Ovary (tissue), 3 donors: Measurements from ENCODE around the gene ARHGAP23.

Experiments
- CTCF ChIP-seq, 3 donors: fragments of 450-650 bp in 2 of 3; fragments of 200-600 bp in 1 of 3; IDR thresholded peaks; one replicate each; pipeline versions ENCODE4 v1.5.1 to v1.8.0; 2016 to 2022; ENCODE audit warnings: antibody characterized with exemption in 3 of 3, mild to moderate bottlenecking in 1 of 3
- EP300 ChIP-seq: sonication (generic); formaldehyde crosslinking; IDR thresholded peaks from one replicate; pipeline ENCODE4 v1.6.1; 2017; ENCODE audit warnings: antibody characterized with exemption
- POLR2A ChIP-seq: fragments of 450-650 bp; IDR thresholded peaks from one replicate; pipeline ENCODE4 v1.6.1; 2017; ENCODE audit warnings: antibody characterized with exemption, mild to moderate bottlenecking, moderate library complexity
- donor health status: DM: no; HTN: no; CAD: no.

DNA sequence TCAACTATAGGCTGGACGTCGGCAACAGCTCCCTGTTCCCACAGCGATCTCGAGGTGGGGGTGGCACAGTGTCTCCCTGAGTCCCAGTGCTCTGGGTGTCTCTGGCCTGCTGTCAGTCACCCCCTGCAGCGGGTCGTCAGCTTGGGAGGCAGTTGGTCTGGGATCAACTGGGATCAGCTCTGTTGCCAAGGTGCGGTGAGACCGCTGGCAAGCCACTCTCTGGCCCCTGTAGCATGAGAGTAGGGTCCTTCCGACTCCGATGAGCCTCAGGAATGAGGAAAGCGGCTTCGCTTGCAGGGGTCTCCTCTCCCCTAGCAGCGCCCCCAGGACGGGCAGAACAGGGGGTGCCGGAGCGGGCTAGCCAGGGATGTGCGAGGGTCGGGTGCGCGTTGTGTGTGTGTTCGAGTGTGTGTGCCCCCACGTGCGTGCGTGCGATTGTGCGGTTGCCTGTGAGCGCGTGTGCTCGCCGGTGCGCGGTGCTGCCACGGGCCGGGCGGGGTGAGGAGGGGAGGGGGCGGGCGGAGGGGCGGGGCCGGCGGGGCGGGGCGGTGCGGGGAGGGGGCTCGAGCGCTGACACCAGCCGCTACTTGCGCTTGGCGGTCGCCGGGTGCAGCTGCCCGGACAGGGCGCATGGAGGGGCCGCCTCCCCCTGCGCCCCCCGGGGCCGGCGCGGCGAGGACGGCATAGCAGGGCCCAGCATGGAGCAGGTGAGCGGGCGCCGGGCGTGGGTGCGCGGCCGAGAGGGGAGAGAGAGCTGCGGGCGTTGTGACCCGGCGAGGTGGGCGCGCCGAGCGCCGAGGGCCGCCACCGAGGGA lies 9.4 kb upstream of the ARHGAP23 start:
- TF ChIP-seq CTCF (IDR thresholded peaks at IDR 0.05) = no peak
- TF ChIP-seq POLR2A = no peak
- no peak for TF ChIP-seq EP300
